Erythroblast (primary cell): ENCODE data around the gene UBL4A.

Experiments
- GATA1 ChIP-seq: IDR thresholded peaks from 2 replicates; pipeline ENCODE4 v1.6.1; 2011; ENCODE audit warnings: low read depth, mild to moderate bottlenecking, control low read depth, low read length, moderate library complexity
- POLR2A ChIP-seq: IDR thresholded peaks from 2 replicates; pipeline ENCODE4 v1.6.1; 2011; ENCODE audit warnings: mild to moderate bottlenecking, low read length

DNA sequence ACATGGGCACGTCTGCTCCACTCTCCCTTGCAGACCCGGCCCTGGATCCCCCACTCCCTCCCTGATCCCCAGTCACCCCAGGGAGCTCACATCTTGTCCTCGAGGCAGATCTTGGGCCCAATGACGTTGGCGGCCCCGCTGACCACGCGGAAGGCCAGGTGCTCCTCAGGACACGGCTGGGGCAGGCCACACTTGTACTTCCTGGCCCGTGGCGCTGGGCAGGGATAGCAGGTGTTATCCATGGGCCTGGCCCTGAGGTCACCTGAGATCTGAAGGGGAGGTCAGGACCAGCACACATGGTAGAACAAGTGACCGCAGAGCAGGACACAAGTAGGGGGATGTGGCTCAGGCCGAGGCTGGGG lies 21.9 kb upstream of the UBL4A start:
- TF ChIP-seq POLR2A = no peak
- TF ChIP-seq GATA1 = no peak
